Upper lobe of left lung (tissue), 6 donors: ENCODE measurements around the gene ST3GAL4. TPM values are rescaled to one million over a fixed set of nuclear protein-coding genes. Genes with fewer than 3 reads are reported as not detected.
A peak's percentile ranks its signal among the peaks of the same experiment; 100 is the strongest.

Experiments used
- ATAC-seq, 2 donors: fragments of 200-7000 bp; cut with Tn5 transposase; one replicate each; pipeline ENCODE4 v1.9.1; 2022; ENCODE audit warnings: mild to moderate bottlenecking in 2 of 2, moderate library complexity in 2 of 2; ENCODE audit not compliant: low FRiP score in 2 of 2
- DNase-seq, 2 donors: peaks; one replicate each; pipeline ENCODE4 v3.0.0-alpha.2; 2019 to 2020
- H3K27ac ChIP-seq, 4 donors: fragments of 200-600 bp; sonication (generic); one replicate each; pipeline ENCODE4 v1.5.1; 2016 to 2019
- H3K27me3 ChIP-seq, 4 donors: fragments of 200-600 bp; sonication (generic); one replicate each; pipeline ENCODE4 v1.5.1; 2017 to 2019
- H3K36me3 ChIP-seq, 4 donors: fragments of 200-600 bp; sonication (generic); one replicate each; pipeline ENCODE4 v1.5.1; 2016 to 2019
- H3K4me1 ChIP-seq, 4 donors: fragments of 200-600 bp; sonication (generic); one replicate each; pipeline ENCODE4 v1.5.1; 2018 to 2019
- H3K4me3 ChIP-seq, 4 donors: fragments of 200-600 bp; sonication (generic); one replicate each; pipeline ENCODE4 v1.5.1; 2017 to 2019; ENCODE audit warnings: mild to moderate bottlenecking in 2 of 4, moderate library complexity in 1 of 4
- H3K9me3 ChIP-seq, 4 donors: fragments of 200-600 bp; sonication (generic); one replicate each; pipeline ENCODE4 v1.5.1; 2018 to 2019
- CTCF ChIP-seq, 6 experiments: fragments of 450-650 bp in 4 of 6; fragments of 200-600 bp in 2 of 6; sonication (generic) in 2 of 6; IDR thresholded peaks; one replicate each; pipeline ENCODE4 v1.5.1; 2016 to 2019; ENCODE audit warnings: antibody characterized with exemption in 6 of 6
- EP300 ChIP-seq, 4 donors: sonication (generic); formaldehyde crosslinking; IDR thresholded peaks; one replicate each; pipeline ENCODE4 v1.5.1; 2017; ENCODE audit warnings: antibody characterized with exemption in 4 of 4, control low read depth in 2 of 4
- POLR2A ChIP-seq, 4 donors: fragments of 450-650 bp; IDR thresholded peaks; one replicate each; pipeline ENCODE4 v1.5.1; 2016 to 2017; ENCODE audit warnings: antibody characterized with exemption in 4 of 4, mild to moderate bottlenecking in 2 of 4
- POLR2AphosphoS5 ChIP-seq, 2 donors: sonication (generic); formaldehyde crosslinking; IDR thresholded peaks; one replicate each; pipeline ENCODE4 v1.5.1; 2017; ENCODE audit warnings: antibody characterized with exemption in 2 of 2
- WGBS, 2 donors: methylation state at CpG; one replicate each; pipeline ENCODE4 v1.1.5; 2017 to 2018; 5-methylcytosine and 5-hydroxymethylcytosine counted together
- total RNA-seq, 6 donors: library from RNA; depleted of rRNA in 4 of 6; stranded (reverse); fragments of >200 nt in 4 of 6; gene quantifications; one replicate each; pipeline versions ENCODE4 v1.1.0 to v1.2.1, GENCODE V29; 2016 to 2021
- donor health status: DM: no; HTN: no; CAD: no; lungs with moderate emphysema.
- donor health status: DM: no; HTN: yes; CAD: no; lungs with severe emphysema.

ST3GAL4 gene
- total RNA-seq, 6 donors from 2014 or later: 20.6 to 47.9 (median 34.0) TPM

- DNase-seq: no peak
- H3K27me3 ChIP-seq: no peaks in the 10 kb centered on the region
- H3K36me3 ChIP-seq: peaks cover 0 to 8% (median 7%) of the 10 kb centered on the region in 4 donors
- H3K4me3 ChIP-seq: no peak overlapping the region
- peak in 1 of 2 donors; percentile 11 for TF ChIP-seq POLR2AphosphoS5 (IDR thresholded peaks at IDR 0.05)
- TF ChIP-seq CTCF (IDR thresholded peaks at IDR 0.05): no peak
- no peak for TF ChIP-seq POLR2A (IDR thresholded peaks at IDR 0.05)
- no peak for TF ChIP-seq EP300 (IDR thresholded peaks at IDR 0.05)
- H3K4me1 ChIP-seq: peaks cover 26 to 39% (median 31%) of the 10 kb centered on the region in 4 donors
- H3K27ac ChIP-seq: peak overlapping the region; percentile 37 to 86 (median 82)
- WGBS, 2 donors: 77 to 100% methylated on average over 3 to 9 of the region's 9 CpGs
- no peak for ATAC-seq
- H3K9me3 ChIP-seq: no peaks in the 10 kb centered on the region
These were observed 58.4 kb downstream of the ST3GAL4 start for GRCh38 chr11:126413843-126414405.

GRCh38 chr11:126414615-126415014 is 59.1 kb downstream of the ST3GAL4 start:
- peak overlapping the region; percentile 74 to 86 (median 82) for H3K27ac ChIP-seq
- DNase-seq (no peak), ATAC-seq (peak in 1 of 2 donors; percentile 2)
- H3K36me3 ChIP-seq: peaks cover 0 to 8% (median 5%) of the 10 kb centered on the region in 4 donors
- 30 to 79% methylated on average over 5 of the region's 5 CpGs for WGBS, 2 donors
- H3K9me3 ChIP-seq: no peaks in the 10 kb centered on the region
- H3K4me1 ChIP-seq: peaks cover 26 to 39% (median 31%) of the 10 kb centered on the region in 4 donors
- no peak overlapping the region for H3K4me3 ChIP-seq
- H3K27me3 ChIP-seq: no peaks in the 10 kb centered on the region
- TF ChIP-seq CTCF (IDR thresholded peaks at IDR 0.05) (no peak), POLR2AphosphoS5 (IDR thresholded peaks at IDR 0.05) (no peak), POLR2A (IDR thresholded peaks at IDR 0.05) (no peak), EP300 (IDR thresholded peaks at IDR 0.05) (no peak)

DNA sequence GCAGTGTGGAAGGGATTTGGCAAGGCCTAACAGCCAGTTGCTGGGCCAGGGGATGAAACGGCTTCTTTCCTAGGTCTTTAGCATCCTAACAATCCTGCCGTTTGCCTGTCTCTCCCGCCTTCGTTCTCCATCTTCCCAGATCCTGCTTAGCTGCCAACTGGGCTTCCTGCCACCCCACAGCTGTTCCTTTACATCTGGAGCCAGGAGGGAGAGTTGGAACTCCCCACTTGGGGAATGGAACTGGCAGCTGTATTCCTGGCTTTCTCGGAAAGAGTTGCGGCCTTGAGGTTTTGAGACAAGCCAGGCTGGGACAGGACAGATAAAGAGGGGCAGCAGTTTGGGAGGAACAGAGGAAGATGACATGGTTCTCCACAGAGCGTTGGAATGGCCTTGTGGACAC is 59.6 kb downstream of the ST3GAL4 start:
- H3K4me1 ChIP-seq: peaks cover 29 to 39% (median 31%) of the 10 kb centered on the region in 4 donors
- H3K27me3 ChIP-seq: no peaks in the 10 kb centered on the region
- DNase-seq: peak in 1 of 2 donors; percentile 36
- peaks cover 0 to 8% (median 3%) of the 10 kb centered on the region in 4 donors for H3K36me3 ChIP-seq
- WGBS, 2 donors: 54 to 61% methylated on average over 7 of the region's 7 CpGs
- peak overlapping the region; percentile 74 to 86 (median 82) for H3K27ac ChIP-seq
- TF ChIP-seq POLR2AphosphoS5 (IDR thresholded peaks at IDR 0.05) (peak; percentile 69 to 72), POLR2A (IDR thresholded peaks at IDR 0.05) (no peak), CTCF (IDR thresholded peaks at IDR 0.05) (no peak), EP300 (IDR thresholded peaks at IDR 0.05) (peak in 2 of 4 donors; percentile 22 to 62)
- no peak overlapping the region for H3K4me3 ChIP-seq
- H3K9me3 ChIP-seq: no peaks in the 10 kb centered on the region
- ATAC-seq: peak; percentile 15 to 70

DNA sequence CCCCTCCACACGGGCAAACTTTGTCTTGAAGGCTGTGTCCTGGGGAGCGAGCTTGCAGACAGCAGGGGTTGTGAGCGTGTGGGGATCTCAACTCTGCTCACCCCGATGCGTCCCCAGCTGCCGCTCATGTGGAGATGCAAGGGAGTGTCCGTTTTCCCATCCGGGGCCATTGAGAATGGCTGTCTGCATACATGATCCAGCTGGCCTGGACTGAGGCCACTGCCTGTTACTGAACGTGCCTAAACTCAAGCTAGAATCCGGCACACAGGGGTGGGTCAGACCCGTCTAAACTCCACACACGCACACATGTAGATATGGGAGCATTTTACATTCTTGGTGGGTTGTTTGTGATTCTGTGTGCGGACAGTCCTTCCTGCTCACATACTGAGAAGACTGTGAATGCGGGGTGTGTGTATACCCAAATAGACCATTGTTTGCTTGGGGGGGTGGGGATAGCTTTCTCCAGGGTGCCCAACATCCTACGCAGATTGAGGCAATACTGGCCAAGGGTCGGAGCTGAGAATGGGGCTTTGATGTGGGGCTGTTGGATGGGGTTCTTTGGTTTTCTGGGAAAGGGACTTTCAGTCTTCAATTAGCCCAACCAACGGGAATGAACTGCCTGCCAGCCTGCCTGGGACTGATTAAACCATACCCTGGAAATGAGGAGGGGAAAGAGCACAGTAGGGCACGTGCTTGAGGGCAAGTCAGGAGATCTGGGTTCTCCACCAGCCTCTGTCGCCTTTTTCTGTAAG is 60.4 kb downstream of the ST3GAL4 start:
- peaks cover 31 to 39% (median 33%) of the 10 kb centered on the region in 4 donors for H3K4me1 ChIP-seq
- peak; percentile 50 to 74 for ATAC-seq

More for the DNA sequence above, 60.4 kb downstream of the ST3GAL4 start:
- Histone ChIP-seq H3K9me3 (no peaks in the 10 kb centered on the region), H3K36me3 (peaks cover 0 to 8% (median 3%) of the 10 kb centered on the region in 4 donors), H3K4me3 (peak overlapping the region in 3 of 4 donors; percentile 43 to 54 (median 47)), H3K27me3 (no peaks in the 10 kb centered on the region), H3K27ac (peak overlapping the region; percentile 74 to 86 (median 82))
- TF ChIP-seq POLR2AphosphoS5 (IDR thresholded peaks at IDR 0.05) (peak; percentile 69 to 75), EP300 (IDR thresholded peaks at IDR 0.05) (peak in 2 of 4 donors; percentile 15 to 20), CTCF (IDR thresholded peaks at IDR 0.05) (no peak)
- peak in 1 of 2 donors; percentile 48 for DNase-seq
- WGBS, 2 donors: 77 to 88% methylated on average over 9 to 19 of the region's 19 CpGs
